Activated CD4-positive, alpha-beta T cell treated with anti-CD3 and anti-CD28 coated beads for 4 hours (primary cell): ENCODE measurements around the gene CIART.
"Not testable (repeated sequence)": the region's sequence is repeated elsewhere in the genome, so short reads cannot be mapped to it uniquely, and the experiment has no call there.

Experiments used
- DNase-seq, 2 donors: peaks; one replicate each; pipeline ENCODE4 v3.0.0-alpha.2; 2020

CIART gene

GRCh38 chr1:150311762-150312161, 29.4 kb downstream of the CIART start:
- no peak for DNase-seq

GRCh38 chr1:150314691-150315090, 32.3 kb downstream of the CIART start:
- DNase-seq, result not testable (repeated sequence)

GRCh38 chr1:150320667-150320978, 38.3 kb downstream of the CIART start:
- peak in 1 of 2 donors; percentile 3 for DNase-seq

GRCh38 chr1:150321826-150322166, 39.4 kb downstream of the CIART start:
- DNase-seq, result no peak

GRCh38 chr1:150322310-150322709, 40.0 kb downstream of the CIART start:
- no peak for DNase-seq

GRCh38 chr1:150332651-150333290, 50.4 kb downstream of the CIART start:
- DNase-seq, result no peak
